ENCODE results near the gene CD22. TPM values are rescaled to one million over a fixed set of nuclear protein-coding genes. Genes with fewer than 3 reads are reported as not detected.

Gene CD22
- total RNA-seq, 4 donors from 2014 or later = 10.9 to 207 (median 15.7) TPM; not detected in 1

DNA sequence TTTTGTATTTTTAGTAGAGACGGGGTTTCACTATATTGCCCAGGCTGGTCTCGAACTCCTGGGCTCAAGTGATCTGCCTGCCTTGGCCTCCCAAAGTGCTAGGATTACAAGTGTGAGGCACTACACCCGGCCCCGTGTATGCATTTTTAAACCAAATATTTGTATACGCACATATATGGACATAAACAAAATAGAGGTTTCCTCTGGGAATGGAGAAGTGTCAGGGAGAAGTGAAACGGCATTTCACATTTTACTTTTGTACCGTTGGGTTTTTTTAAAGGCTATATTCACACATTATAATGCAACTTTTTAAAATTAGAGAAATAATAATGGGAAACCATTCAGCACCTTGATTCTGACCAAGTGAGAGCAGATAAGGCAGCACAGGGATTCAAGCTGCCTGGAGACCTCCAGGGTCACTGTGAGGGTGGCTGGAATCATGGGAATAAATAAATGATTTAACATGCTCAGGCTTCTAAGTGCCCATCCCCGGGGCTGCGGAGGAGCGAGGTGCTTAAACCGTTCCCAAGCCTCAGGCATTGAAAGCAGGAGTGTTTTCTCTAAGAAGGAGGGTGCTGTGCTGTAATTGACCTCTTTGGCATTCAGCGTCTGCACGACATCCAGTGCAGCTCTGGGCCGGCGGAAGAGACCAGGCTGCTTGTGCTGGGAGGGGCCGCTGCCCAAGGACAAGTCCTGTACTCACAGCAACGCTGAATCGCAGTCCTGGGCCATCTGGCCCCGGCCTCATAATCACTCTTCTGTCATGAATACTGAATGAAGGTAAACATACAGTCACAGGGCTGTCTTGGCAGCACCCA is 66.6 kb downstream of the CD22 start:
- H3K4me1 ChIP-seq = peaks cover 0 to 5% (median 0%) of the 10 kb centered on the region in 4 donors
- no peak for TF ChIP-seq POLR2A (IDR thresholded peaks at IDR 0.05)
- TF ChIP-seq, protein P1, sequence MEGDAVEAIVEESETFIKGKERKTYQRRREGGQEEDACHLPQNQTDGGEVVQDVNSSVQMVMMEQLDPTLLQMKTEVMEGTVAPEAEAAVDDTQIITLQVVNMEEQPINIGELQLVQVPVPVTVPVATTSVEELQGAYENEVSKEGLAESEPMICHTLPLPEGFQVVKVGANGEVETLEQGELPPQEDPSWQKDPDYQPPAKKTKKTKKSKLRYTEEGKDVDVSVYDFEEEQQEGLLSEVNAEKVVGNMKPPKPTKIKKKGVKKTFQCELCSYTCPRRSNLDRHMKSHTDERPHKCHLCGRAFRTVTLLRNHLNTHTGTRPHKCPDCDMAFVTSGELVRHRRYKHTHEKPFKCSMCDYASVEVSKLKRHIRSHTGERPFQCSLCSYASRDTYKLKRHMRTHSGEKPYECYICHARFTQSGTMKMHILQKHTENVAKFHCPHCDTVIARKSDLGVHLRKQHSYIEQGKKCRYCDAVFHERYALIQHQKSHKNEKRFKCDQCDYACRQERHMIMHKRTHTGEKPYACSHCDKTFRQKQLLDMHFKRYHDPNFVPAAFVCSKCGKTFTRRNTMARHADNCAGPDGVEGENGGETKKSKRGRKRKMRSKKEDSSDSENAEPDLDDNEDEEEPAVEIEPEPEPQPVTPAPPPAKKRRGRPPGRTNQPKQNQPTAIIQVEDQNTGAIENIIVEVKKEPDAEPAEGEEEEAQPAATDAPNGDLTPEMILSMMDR (IDR thresholded peaks at IDR 0.05) = no peak
- H3K9me3 ChIP-seq = no peaks in the 10 kb centered on the region
- no peaks in the 10 kb centered on the region for H3K36me3 ChIP-seq
- no peak overlapping the region for H3K27ac ChIP-seq
- no peaks in the 10 kb centered on the region for H3K27me3 ChIP-seq
- peak in 2 of 3 donors; percentile 51 to 58 for DNase-seq
- H3K4me3 ChIP-seq = no peak overlapping the region

DNA sequence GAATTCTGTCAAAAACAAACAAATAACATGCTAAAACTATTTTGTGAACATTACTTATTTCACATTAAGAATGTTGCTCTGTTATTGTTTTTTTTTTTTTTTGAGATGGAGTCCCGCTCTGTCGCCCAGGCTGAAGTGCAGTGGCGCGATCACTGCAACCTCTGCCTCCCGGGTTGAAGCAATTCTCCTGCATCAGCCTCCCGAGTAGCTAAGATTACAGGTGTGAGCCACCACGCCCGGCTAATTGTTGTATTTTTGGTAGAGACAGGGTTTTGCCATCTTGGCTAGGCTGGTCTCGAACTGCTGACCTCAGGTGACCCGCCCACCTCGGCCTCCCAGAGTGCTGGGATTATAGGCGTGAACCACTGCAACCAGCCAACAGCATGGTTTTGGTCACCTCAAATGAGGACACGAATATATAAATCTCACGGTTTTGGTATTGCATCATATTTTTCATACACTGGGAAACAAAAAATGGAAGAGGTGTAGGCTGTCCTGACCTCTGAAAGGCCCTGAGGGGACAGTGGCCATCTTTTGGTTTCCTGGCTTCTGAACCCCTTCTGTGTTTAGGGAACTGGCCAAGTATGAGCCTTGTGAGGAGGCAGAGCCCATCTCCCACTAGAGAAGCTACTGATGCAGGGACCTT is 67.4 kb downstream of the CD22 start:
- H3K27ac ChIP-seq = no peak overlapping the region
- no peak overlapping the region for H3K4me3 ChIP-seq
- TF ChIP-seq POLR2A (IDR thresholded peaks at IDR 0.05) = no peak
- TF ChIP-seq, protein P1 (IDR thresholded peaks at IDR 0.05) = no peak
- no peak for DNase-seq
- H3K4me1 ChIP-seq = peaks cover 0 to 5% (median 0%) of the 10 kb centered on the region in 4 donors
- no peaks in the 10 kb centered on the region for H3K36me3 ChIP-seq
- H3K9me3 ChIP-seq = no peaks in the 10 kb centered on the region
- H3K27me3 ChIP-seq = no peaks in the 10 kb centered on the region

Other genes with a start within 250 kb of the CD22 start
- gene FXYD3, start 213.4 kb upstream of the CD22 start, total RNA-seq = 1,000 to 10,000 TPM in 3 of 4 donors, 10 to 100 TPM in 1; 33.0 to 1,418 (median 1,063) TPM
- gene LGI4, start 194.1 kb upstream of the CD22 start, total RNA-seq = 10 to 100 TPM in 2 of 4 donors, 1 to 10 TPM in 2; 6.1 to 37.3 (median 14.4) TPM
- gene FXYD1, start 190.4 kb upstream of the CD22 start, total RNA-seq = 10 to 100 TPM in 2 of 4 donors, not detected in 2; 12.3 to 12.7 TPM
- gene FXYD7, start 185.9 kb upstream of the CD22 start, total RNA-seq = not detected
- gene FXYD5, start 174.5 kb upstream of the CD22 start, total RNA-seq = 10 to 100 TPM in 3 of 4 donors, 1 to 10 TPM in 1; 6.0 to 67.7 (median 22.2) TPM
- gene FAM187B, start 100.4 kb upstream of the CD22 start, total RNA-seq = not detected
- 100 to 1,000 TPM in 3 of 4 donors, 10 to 100 TPM in 1; 28.9 to 214 (median 188) TPM for gene LSR, start 80.2 kb upstream of the CD22 start, total RNA-seq
- 100 to 1,000 TPM; 112 to 201 (median 142) TPM for gene USF2, start 60.2 kb upstream of the CD22 start, total RNA-seq
- not detected for gene HAMP, start 46.7 kb upstream of the CD22 start, total RNA-seq
- gene MAG, start 37.0 kb upstream of the CD22 start, total RNA-seq = 1 to 10 TPM in 1 of 4 donors, not detected in 3; 3.8 TPM
- 1 to 10 TPM in 1 of 4 donors, under 1 TPM in 1, not detected in 2; 0.66 to 1.6 TPM for gene FFAR1, start 18.7 kb downstream of the CD22 start, total RNA-seq
- gene FFAR3, start 29.3 kb downstream of the CD22 start, total RNA-seq = 1 to 10 TPM in 1 of 4 donors, not detected in 3; 1.1 TPM
- gene GPR42, start 41.9 kb downstream of the CD22 start, total RNA-seq = under 1 TPM in 1 of 4 donors, not detected in 3; 0.70 TPM
- 1 to 10 TPM in 2 of 4 donors, under 1 TPM in 1, not detected in 1; 0.80 to 1.8 (median 1.0) TPM for gene FFAR2, start 119.1 kb downstream of the CD22 start, total RNA-seq
- not detected for gene KRTDAP, start 161.3 kb downstream of the CD22 start, total RNA-seq
- gene DMKN, start 184.5 kb downstream of the CD22 start, total RNA-seq = 10 to 100 TPM in 2 of 4 donors, 1 to 10 TPM in 1, not detected in 1; 1.9 to 29.7 (median 10.7) TPM
- gene SBSN, start 199.1 kb downstream of the CD22 start, total RNA-seq = 1 to 10 TPM in 1 of 4 donors, not detected in 3; 1.0 TPM
- under 1 TPM in 1 of 4 donors, not detected in 3; 0.54 TPM for gene GAPDHS, start 204.3 kb downstream of the CD22 start, total RNA-seq
- gene TMEM147, start 216.4 kb downstream of the CD22 start, total RNA-seq = 10 to 100 TPM; 34.9 to 59.4 (median 50.9) TPM
- not detected for gene ATP4A, start 234.5 kb downstream of the CD22 start, total RNA-seq